Tibial nerve (tissue), 4 donors: ENCODE data around the gene AMER2.

ENCODE experiments used
- EP300 ChIP-seq, 2 donors: sonication (generic); formaldehyde crosslinking; IDR thresholded peaks; one replicate each; pipeline ENCODE4 v1.6.1; 2017; ENCODE audit warnings: antibody characterized with exemption in 2 of 2, mild to moderate bottlenecking in 1 of 2
- TF ChIP-seq, protein P1 (sequence below), 5 experiments: fragments of 200-600 bp in 3 of 5; fragments of 450-650 bp in 2 of 5; sonication (generic) in 3 of 5; IDR thresholded peaks; one replicate each; pipeline ENCODE4 v1.5.1; 2016 to 2019; ENCODE audit warnings: antibody characterized with exemption in 5 of 5, mild to moderate bottlenecking in 3 of 5, moderate library complexity in 2 of 5

DNA sequence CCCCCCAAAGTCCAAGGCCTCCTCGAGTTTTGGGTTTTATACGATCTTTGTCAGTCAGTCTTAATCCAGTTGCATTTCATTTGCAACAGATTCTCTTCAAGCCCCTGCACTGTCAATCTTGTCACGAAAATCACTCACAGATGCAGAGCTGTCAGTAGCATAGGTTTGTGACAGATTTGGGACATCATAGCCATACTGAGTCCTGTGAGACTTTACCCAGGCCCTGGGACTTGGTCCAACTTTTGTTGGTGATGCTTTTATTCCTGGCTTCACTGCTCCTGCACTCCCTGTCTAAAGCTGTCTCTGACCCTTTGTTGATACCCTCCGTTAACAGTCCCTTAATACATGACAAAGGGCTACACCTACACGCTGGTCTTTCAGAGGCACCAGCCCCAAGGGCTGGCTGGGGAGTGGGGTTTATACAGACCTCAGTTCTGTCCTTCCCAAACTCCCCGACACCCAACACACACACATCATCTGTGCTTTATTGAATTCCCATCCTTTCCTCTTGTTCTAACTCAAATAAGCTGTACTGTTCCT lies 40.1 kb downstream of the AMER2 start:
- TF ChIP-seq, protein P1, sequence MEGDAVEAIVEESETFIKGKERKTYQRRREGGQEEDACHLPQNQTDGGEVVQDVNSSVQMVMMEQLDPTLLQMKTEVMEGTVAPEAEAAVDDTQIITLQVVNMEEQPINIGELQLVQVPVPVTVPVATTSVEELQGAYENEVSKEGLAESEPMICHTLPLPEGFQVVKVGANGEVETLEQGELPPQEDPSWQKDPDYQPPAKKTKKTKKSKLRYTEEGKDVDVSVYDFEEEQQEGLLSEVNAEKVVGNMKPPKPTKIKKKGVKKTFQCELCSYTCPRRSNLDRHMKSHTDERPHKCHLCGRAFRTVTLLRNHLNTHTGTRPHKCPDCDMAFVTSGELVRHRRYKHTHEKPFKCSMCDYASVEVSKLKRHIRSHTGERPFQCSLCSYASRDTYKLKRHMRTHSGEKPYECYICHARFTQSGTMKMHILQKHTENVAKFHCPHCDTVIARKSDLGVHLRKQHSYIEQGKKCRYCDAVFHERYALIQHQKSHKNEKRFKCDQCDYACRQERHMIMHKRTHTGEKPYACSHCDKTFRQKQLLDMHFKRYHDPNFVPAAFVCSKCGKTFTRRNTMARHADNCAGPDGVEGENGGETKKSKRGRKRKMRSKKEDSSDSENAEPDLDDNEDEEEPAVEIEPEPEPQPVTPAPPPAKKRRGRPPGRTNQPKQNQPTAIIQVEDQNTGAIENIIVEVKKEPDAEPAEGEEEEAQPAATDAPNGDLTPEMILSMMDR (IDR thresholded peaks at IDR 0.05): no peak
- no peak for TF ChIP-seq EP300 (IDR thresholded peaks at IDR 0.05)
